Immature natural killer cell (primary cell): ENCODE results near the gene CACNA1D. TPM values are rescaled to one million over a fixed set of nuclear protein-coding genes. Genes with fewer than 3 reads are reported as not detected.
"Not testable (repeated sequence)": the region's sequence is repeated elsewhere in the genome, so short reads cannot be mapped to it uniquely, and the experiment has no call there.

ENCODE experiments used
- DNase-seq, 3 donors: peaks; one replicate each; pipeline ENCODE4 v3.0.0; 2022; ENCODE audit warnings: mixed read lengths in 1 of 3
- H3K27ac Mint-ChIP-seq, 6 donors: one replicate each; pipeline ENCODE4 v1.8.0; 2020; ENCODE audit warnings: mixed read lengths in 6 of 6, mild to moderate bottlenecking in 5 of 6, inconsistent platforms in 4 of 6, moderate library complexity in 3 of 6
- H3K27me3 Mint-ChIP-seq, 3 donors: one replicate each; pipeline ENCODE4 v1.8.0; 2020 to 2021; ENCODE audit warnings: low read depth in 3 of 3, mild to moderate bottlenecking in 3 of 3, mixed read lengths in 3 of 3, moderate library complexity in 3 of 3, inconsistent platforms in 1 of 3
- H3K36me3 Mint-ChIP-seq, 3 donors: one replicate each; pipeline ENCODE4 v1.8.0; 2020; ENCODE audit warnings: mixed read lengths in 3 of 3, inconsistent platforms in 2 of 3, mild to moderate bottlenecking in 2 of 3
- H3K4me1 Mint-ChIP-seq, 2 donors: one replicate each; pipeline ENCODE4 v1.8.0; 2020; ENCODE audit warnings: inconsistent platforms in 2 of 2, mild to moderate bottlenecking in 2 of 2, mixed read lengths in 2 of 2, moderate library complexity in 1 of 2
- H3K4me3 Mint-ChIP-seq, 5 donors: one replicate each; pipeline ENCODE4 v1.8.0; 2020; ENCODE audit warnings: mild to moderate bottlenecking in 5 of 5, mixed read lengths in 5 of 5, inconsistent platforms in 3 of 5, moderate library complexity in 3 of 5
- H3K9me3 Mint-ChIP-seq, 6 donors: one replicate each; pipeline ENCODE4 v1.8.0; 2020; ENCODE audit warnings: mild to moderate bottlenecking in 6 of 6, mixed read lengths in 6 of 6, inconsistent platforms in 4 of 6, moderate library complexity in 3 of 6
- polyA plus RNA-seq, 3 donors: library from polyadenylated mRNA; unstranded; fragments of 300-500 nt; fragmentation: Illumina TruSeq; gene quantifications; one replicate each; pipeline ENCODE4 v1.2.3, GENCODE V29; 2021

CACNA1D gene
- polyA plus RNA-seq, 3 donors from 2014 or later, result not detected

- Mint-ChIP-seq H3K9me3 (no peaks in the 10 kb centered on the region), H3K4me1 (peaks cover 0 to 5% of the 10 kb centered on the region in 2 donors), H3K27me3 (peaks cover 0 to 10% (median 8%) of the 10 kb centered on the region in 3 donors), H3K27ac (no peak overlapping the region), H3K4me3 (no peak overlapping the region), H3K36me3 (no peaks in the 10 kb centered on the region)
- no peak for DNase-seq
Observed at GRCh38 chr3:53550005-53550620, 55.7 kb downstream of the CACNA1D start.

- Mint-ChIP-seq H3K4me3 (no peak overlapping the region), H3K36me3 (no peaks in the 10 kb centered on the region), H3K4me1 (peaks cover 0 to 5% of the 10 kb centered on the region in 2 donors), H3K27me3 (peaks cover 0 to 12% (median 8%) of the 10 kb centered on the region in 3 donors), H3K9me3 (no peaks in the 10 kb centered on the region), H3K27ac (no peak overlapping the region)
- DNase-seq, result no peak
Observed at GRCh38 chr3:53551324-53551723, 56.9 kb downstream of the CACNA1D start.

GRCh38 chr3:53552730-53553129, 58.3 kb downstream of the CACNA1D start:
- Mint-ChIP-seq H3K27ac (no peak overlapping the region), H3K9me3 (no peaks in the 10 kb centered on the region), H3K4me1 (peaks cover 0 to 5% of the 10 kb centered on the region in 2 donors), H3K27me3 (peaks cover 1 to 12% (median 8%) of the 10 kb centered on the region in 3 donors), H3K36me3 (no peaks in the 10 kb centered on the region), H3K4me3 (no peak overlapping the region)
- no peak for DNase-seq

GRCh38 chr3:53553200-53553599, 58.8 kb downstream of the CACNA1D start:
- DNase-seq, result no peak
- no peaks in the 10 kb centered on the region for H3K9me3 Mint-ChIP-seq
- H3K27ac Mint-ChIP-seq, result no peak overlapping the region
- H3K36me3 Mint-ChIP-seq, result no peaks in the 10 kb centered on the region
- H3K4me1 Mint-ChIP-seq, result peaks cover 0 to 5% of the 10 kb centered on the region in 2 donors
- peaks cover 2 to 12% (median 8%) of the 10 kb centered on the region in 3 donors for H3K27me3 Mint-ChIP-seq
- no peak overlapping the region for H3K4me3 Mint-ChIP-seq

GRCh38 chr3:53554559-53555067, 60.2 kb downstream of the CACNA1D start:
- no peak overlapping the region for H3K27ac Mint-ChIP-seq

GRCh38 chr3:53555068-53555588, 60.7 kb downstream of the CACNA1D start:
- peaks cover 3 to 12% (median 11%) of the 10 kb centered on the region in 3 donors for H3K27me3 Mint-ChIP-seq
- H3K27ac Mint-ChIP-seq, result no peak overlapping the region
- no peak overlapping the region for H3K4me3 Mint-ChIP-seq
- H3K4me1 Mint-ChIP-seq, result peaks cover 0 to 5% of the 10 kb centered on the region in 2 donors
- H3K36me3 Mint-ChIP-seq, result no peaks in the 10 kb centered on the region
- no peaks in the 10 kb centered on the region for H3K9me3 Mint-ChIP-seq
- DNase-seq, result no peak

More at GRCh38 chr3:53554559-53555067, 60.2 kb downstream of the CACNA1D start:
- Mint-ChIP-seq H3K27me3 (peaks cover 2 to 12% (median 11%) of the 10 kb centered on the region in 3 donors), H3K36me3 (no peaks in the 10 kb centered on the region), H3K4me3 (no peak overlapping the region), H3K9me3 (no peaks in the 10 kb centered on the region), H3K4me1 (peaks cover 0 to 5% of the 10 kb centered on the region in 2 donors)
- DNase-seq, result no peak

GRCh38 chr3:53566461-53567145, 72.2 kb downstream of the CACNA1D start:
- Mint-ChIP-seq H3K36me3 (no peaks in the 10 kb centered on the region), H3K4me1 (no peaks in the 10 kb centered on the region), H3K27ac (peak overlapping the region in 1 of 6 donors; percentile 1), H3K4me3 (no peak overlapping the region), H3K27me3 (peaks cover 6 to 7% (median 6%) of the 10 kb centered on the region in 3 donors), H3K9me3 (no peaks in the 10 kb centered on the region)
- no peak for DNase-seq

GRCh38 chr3:53570081-53570480, 75.7 kb downstream of the CACNA1D start:
- Mint-ChIP-seq H3K9me3 (no peaks in the 10 kb centered on the region), H3K36me3 (no peaks in the 10 kb centered on the region), H3K27me3 (peaks cover 5 to 7% (median 6%) of the 10 kb centered on the region in 3 donors), H3K27ac (no peak overlapping the region), H3K4me3 (no peak overlapping the region), H3K4me1 (no peaks in the 10 kb centered on the region)
- DNase-seq, result no peak

GRCh38 chr3:53570709-53571108, 76.3 kb downstream of the CACNA1D start:
- peaks cover 6 to 8% (median 7%) of the 10 kb centered on the region in 3 donors for H3K27me3 Mint-ChIP-seq
- no peak for DNase-seq
- H3K27ac Mint-ChIP-seq, result no peak overlapping the region
- no peaks in the 10 kb centered on the region for H3K4me1 Mint-ChIP-seq
- no peak overlapping the region for H3K4me3 Mint-ChIP-seq
- H3K9me3 Mint-ChIP-seq, result no peaks in the 10 kb centered on the region
- no peaks in the 10 kb centered on the region for H3K36me3 Mint-ChIP-seq

GRCh38 chr3:53571264-53571663, 76.9 kb downstream of the CACNA1D start:
- Mint-ChIP-seq H3K9me3 (no peaks in the 10 kb centered on the region), H3K4me3 (no peak overlapping the region), H3K27me3 (peaks cover 6 to 8% (median 7%) of the 10 kb centered on the region in 3 donors), H3K4me1 (no peaks in the 10 kb centered on the region), H3K27ac (no peak overlapping the region), H3K36me3 (no peaks in the 10 kb centered on the region)
- DNase-seq, result no peak

- not testable (repeated sequence) for H3K4me3 Mint-ChIP-seq, H3K4me1 Mint-ChIP-seq
Observed at GRCh38 chr3:53572184-53572583, 77.8 kb downstream of the CACNA1D start.

GRCh38 chr3:53577506-53577905, 83.1 kb downstream of the CACNA1D start:
- Mint-ChIP-seq H3K9me3 (no peaks in the 10 kb centered on the region), H3K27me3 (peaks cover 1 to 11% (median 4%) of the 10 kb centered on the region in 3 donors), H3K4me3 (no peak overlapping the region), H3K4me1 (peaks cover 0 to 3% of the 10 kb centered on the region in 2 donors), H3K36me3 (no peaks in the 10 kb centered on the region), H3K27ac (no peak overlapping the region)
- no peak for DNase-seq

More at GRCh38 chr3:53572184-53572583, 77.8 kb downstream of the CACNA1D start:
- not testable (repeated sequence) for H3K27ac Mint-ChIP-seq, H3K27me3 Mint-ChIP-seq, H3K9me3 Mint-ChIP-seq, DNase-seq, H3K36me3 Mint-ChIP-seq

- Mint-ChIP-seq H3K27me3 (peaks cover 1 to 11% (median 4%) of the 10 kb centered on the region in 3 donors), H3K36me3 (no peaks in the 10 kb centered on the region), H3K9me3 (no peaks in the 10 kb centered on the region), H3K27ac (no peak overlapping the region), H3K4me1 (peaks cover 0 to 3% of the 10 kb centered on the region in 2 donors), H3K4me3 (no peak overlapping the region)
- no peak for DNase-seq
Observed at GRCh38 chr3:53579636-53580035, 85.2 kb downstream of the CACNA1D start.

GRCh38 chr3:53581671-53582070, 87.3 kb downstream of the CACNA1D start:
- Mint-ChIP-seq H3K4me3 (no peak overlapping the region), H3K9me3 (no peaks in the 10 kb centered on the region), H3K4me1 (peaks cover 0 to 3% of the 10 kb centered on the region in 2 donors), H3K27me3 (peaks cover 1 to 11% (median 1%) of the 10 kb centered on the region in 3 donors), H3K27ac (no peak overlapping the region), H3K36me3 (no peaks in the 10 kb centered on the region)
- DNase-seq, result no peak
